Stomach (tissue), 9 donors: ENCODE data around the gene TMEM255B. TPM values are rescaled to one million over a fixed set of nuclear protein-coding genes. Genes with fewer than 3 reads are reported as not detected.

Experiments
- DNase-seq, 2 donors: peaks; one replicate each; pipeline versions ENCODE4 v3.0.0 to v3.0.0-alpha.2; 2013 to 2019
- H3K27ac ChIP-seq, 5 donors: fragments of 200-600 bp in 4 of 5; sonication (generic) in 4 of 5; one replicate each; pipeline ENCODE4 v1.5.1; 2013 to 2019; ENCODE audit warnings: mild to moderate bottlenecking in 1 of 5, moderate library complexity in 1 of 5
- H3K27me3 ChIP-seq, 3 donors: fragments of 200-600 bp; sonication (generic); one replicate each; pipeline ENCODE4 v1.5.1; 2017 to 2019; ENCODE audit warnings: mixed run types in 1 of 3
- H3K36me3 ChIP-seq, 4 donors: fragments of 200-600 bp; sonication (generic); 1 replicate in 3 of 4; 2 replicates in 1 of 4; pipeline ENCODE4 v1.5.1; 2016 to 2019
- H3K4me1 ChIP-seq, 4 donors: fragments of 200-600 bp; sonication (generic); one replicate each; pipeline ENCODE4 v1.5.1; 2016 to 2019
- H3K4me3 ChIP-seq, 4 donors: fragments of 200-600 bp; sonication (generic) in 3 of 4; one replicate each; pipeline ENCODE4 v1.5.1; 2016 to 2019; ENCODE audit warnings: mild to moderate bottlenecking in 1 of 4
- H3K9me3 ChIP-seq, 4 donors: fragments of 200-600 bp; sonication (generic); one replicate each; pipeline ENCODE4 v1.5.1; 2016 to 2019
- EP300 ChIP-seq: sonication (generic); formaldehyde crosslinking; IDR thresholded peaks from one replicate; pipeline ENCODE4 v1.6.1; 2017; ENCODE audit warnings: antibody characterized with exemption
- POLR2A ChIP-seq, 4 donors: fragments of 450-650 bp; IDR thresholded peaks; one replicate each; pipeline ENCODE4 v1.6.1; 2016; ENCODE audit warnings: antibody characterized with exemption in 4 of 4, control low read depth in 2 of 4, mild to moderate bottlenecking in 1 of 4, moderate library complexity in 1 of 4
- POLR2AphosphoS5 ChIP-seq, 3 donors: sonication (generic); formaldehyde crosslinking; IDR thresholded peaks; one replicate each; pipeline ENCODE4 v1.6.1; 2016; ENCODE audit warnings: antibody characterized with exemption in 3 of 3
- WGBS, 5 donors: extraction: QIAGEN DNeasy Blood & Tissue Kit in 3 of 5; methylation state at CpG; one replicate each; pipeline versions ENCODE4 v1.1.5 to v1.1.7; 2013 to 2018; 5-methylcytosine and 5-hydroxymethylcytosine counted together
- intact Hi-C: fragments of 100-400 bp; cut with DNase I; formaldehyde crosslinking; loops from one replicate; pipeline ENCODE4 v1.15.1; 2023; ENCODE audit warnings: low total_unique reads
- polyA plus RNA-seq, 3 donors: library from polyadenylated mRNA; stranded (reverse); fragments of 200-250 nt; gene quantifications; one replicate each; pipeline ENCODE4 v1.2.3, GENCODE V29; 2013
- total RNA-seq, 5 donors: library from RNA; depleted of rRNA; stranded (reverse); fragments of >200 nt; gene quantifications; one replicate each; pipeline versions ENCODE4 v1.1.0 to v1.2.3, GENCODE V29; 2014 to 2016
- TF ChIP-seq, protein P1 (sequence below), 7 experiments: fragments of 450-650 bp in 4 of 7; fragments of 200-600 bp in 3 of 7; sonication (generic) in 3 of 7; IDR thresholded peaks; one replicate each; pipeline ENCODE4 v1.5.1; 2016 to 2019; ENCODE audit warnings: antibody characterized with exemption in 7 of 7, control low read depth in 2 of 7, mild to moderate bottlenecking in 1 of 7
- donor health status: healthy with polysubstance abuse.
- donor health status: Bipolar disorder and iron deficiency.
- donor health status: healthy.

Gene TMEM255B
- total and polyA plus RNA-seq, 8 donors = 1.3 to 7.9 (median 4.6) TPM; not detected in 1

- intact Hi-C loops = no loop called here
- Histone ChIP-seq H3K27ac (no peak overlapping the region), H3K27me3 (peaks cover 0 to 4% (median 0%) of the 10 kb centered on the region in 3 donors)
These were observed 10.1 kb upstream of the TMEM255B start for GRCh38 chr13:113748862-113749451.

DNA sequence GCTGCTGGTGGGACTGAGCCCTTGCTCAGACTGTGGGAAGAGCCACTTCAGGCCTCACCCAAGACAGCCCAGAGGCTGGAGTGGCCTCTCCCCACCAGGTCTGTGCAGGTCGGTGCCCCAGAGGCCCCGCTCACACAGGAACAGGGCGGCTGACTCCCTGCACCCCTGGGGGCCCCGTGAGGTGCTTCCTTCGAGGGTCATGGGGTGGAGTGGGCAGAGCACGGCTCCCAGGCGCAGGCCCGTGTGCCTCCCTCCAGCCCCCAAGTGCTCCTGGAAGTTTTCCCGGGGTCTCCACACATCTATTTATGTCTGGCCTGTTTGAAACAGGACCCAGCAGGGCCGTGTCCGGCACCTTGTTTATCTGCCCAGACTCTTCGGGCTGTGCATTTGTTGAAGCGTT lies 9.5 kb upstream of the TMEM255B start:
- DNase-seq = no peak
- Histone ChIP-seq H3K27ac (no peak overlapping the region), H3K27me3 (no peaks in the 10 kb centered on the region), H3K4me3 (no peak overlapping the region), H3K4me1 (no peaks in the 10 kb centered on the region), H3K9me3 (no peaks in the 10 kb centered on the region), H3K36me3 (no peaks in the 10 kb centered on the region)
- intact Hi-C loops = no loop called here
- WGBS, 5 donors = 80 to 91% (median 85%) methylated on average over 11 to 13 of the region's 13 CpGs
- no peak for TF ChIP-seq POLR2A (IDR thresholded peaks at IDR 0.05)
- no peak for TF ChIP-seq POLR2AphosphoS5 (IDR thresholded peaks at IDR 0.05)
- TF ChIP-seq, protein P1, sequence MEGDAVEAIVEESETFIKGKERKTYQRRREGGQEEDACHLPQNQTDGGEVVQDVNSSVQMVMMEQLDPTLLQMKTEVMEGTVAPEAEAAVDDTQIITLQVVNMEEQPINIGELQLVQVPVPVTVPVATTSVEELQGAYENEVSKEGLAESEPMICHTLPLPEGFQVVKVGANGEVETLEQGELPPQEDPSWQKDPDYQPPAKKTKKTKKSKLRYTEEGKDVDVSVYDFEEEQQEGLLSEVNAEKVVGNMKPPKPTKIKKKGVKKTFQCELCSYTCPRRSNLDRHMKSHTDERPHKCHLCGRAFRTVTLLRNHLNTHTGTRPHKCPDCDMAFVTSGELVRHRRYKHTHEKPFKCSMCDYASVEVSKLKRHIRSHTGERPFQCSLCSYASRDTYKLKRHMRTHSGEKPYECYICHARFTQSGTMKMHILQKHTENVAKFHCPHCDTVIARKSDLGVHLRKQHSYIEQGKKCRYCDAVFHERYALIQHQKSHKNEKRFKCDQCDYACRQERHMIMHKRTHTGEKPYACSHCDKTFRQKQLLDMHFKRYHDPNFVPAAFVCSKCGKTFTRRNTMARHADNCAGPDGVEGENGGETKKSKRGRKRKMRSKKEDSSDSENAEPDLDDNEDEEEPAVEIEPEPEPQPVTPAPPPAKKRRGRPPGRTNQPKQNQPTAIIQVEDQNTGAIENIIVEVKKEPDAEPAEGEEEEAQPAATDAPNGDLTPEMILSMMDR (IDR thresholded peaks at IDR 0.05) = no peak
- TF ChIP-seq EP300 = no peak

More at GRCh38 chr13:113748862-113749451, 10.1 kb upstream of the TMEM255B start:
- Histone ChIP-seq H3K4me1 (no peaks in the 10 kb centered on the region), H3K4me3 (no peak overlapping the region), H3K9me3 (no peaks in the 10 kb centered on the region), H3K36me3 (no peaks in the 10 kb centered on the region)
- DNase-seq = no peak
- TF ChIP-seq POLR2AphosphoS5 (IDR thresholded peaks at IDR 0.05) (no peak), POLR2A (IDR thresholded peaks at IDR 0.05) (no peak), EP300 (no peak)
- TF ChIP-seq, protein P1 (IDR thresholded peaks at IDR 0.05) = no peak
- 86 to 93% (median 92%) methylated on average over 14 to 22 of the region's 22 CpGs for WGBS, 5 donors

- H3K4me1 ChIP-seq = no peaks in the 10 kb centered on the region
- no peak for DNase-seq
- no peak for TF ChIP-seq POLR2AphosphoS5 (IDR thresholded peaks at IDR 0.05)
- no peak for TF ChIP-seq POLR2A (IDR thresholded peaks at IDR 0.05)
- TF ChIP-seq, protein P1 (IDR thresholded peaks at IDR 0.05) = no peak
- peaks cover 0 to 3% (median 0%) of the 10 kb centered on the region in 3 donors for H3K27me3 ChIP-seq
- H3K9me3 ChIP-seq = no peaks in the 10 kb centered on the region
- intact Hi-C loops = no loop called here
- H3K27ac ChIP-seq = no peak overlapping the region
- H3K4me3 ChIP-seq = no peak overlapping the region
- no peaks in the 10 kb centered on the region for H3K36me3 ChIP-seq
- WGBS, 5 donors = 79 to 88% (median 84%) methylated on average over 11 of the region's 11 CpGs
These were observed 9.1 kb upstream of the TMEM255B start for GRCh38 chr13:113749967-113750366.

GRCh38 chr13:113750554-113751399 lies 8.2 kb upstream of the TMEM255B start:
- H3K9me3 ChIP-seq = no peaks in the 10 kb centered on the region
- no peak overlapping the region for H3K27ac ChIP-seq
- no peak for DNase-seq
- intact Hi-C loops = no loop called here
- H3K4me3 ChIP-seq = no peak overlapping the region
- 89 to 95% (median 94%) methylated on average over 23 of the region's 23 CpGs for WGBS, 5 donors
- no peak for TF ChIP-seq EP300
- TF ChIP-seq POLR2A (IDR thresholded peaks at IDR 0.05) = no peak
- TF ChIP-seq, protein P1 (IDR thresholded peaks at IDR 0.05) = no peak
- TF ChIP-seq POLR2AphosphoS5 (IDR thresholded peaks at IDR 0.05) = no peak
- H3K27me3 ChIP-seq = peaks cover 0 to 7% (median 0%) of the 10 kb centered on the region in 3 donors
- no peaks in the 10 kb centered on the region for H3K4me1 ChIP-seq
- no peaks in the 10 kb centered on the region for H3K36me3 ChIP-seq
